Epidermal melanocyte (primary cell): ENCODE data around the gene THBS3.
"Not testable (repeated sequence)": the region's sequence is repeated elsewhere in the genome, so short reads cannot be mapped to it uniquely, and the experiment has no call there.

ENCODE experiments used
- DNase-seq: peaks from one replicate; pipeline ENCODE4 v3.0.0; 2011; ENCODE audit warnings: low spot score; ENCODE audit not compliant: insufficient read length

The THBS3 gene

GRCh38 chr1:155174324-155175280 lies 33.1 kb downstream of the THBS3 start:
- no peak for DNase-seq

- DNase-seq, result peak; percentile 79
Observed at GRCh38 chr1:155173478-155174323, 34.0 kb downstream of the THBS3 start, which contains the start of gene TRIM46. Gene TRIM46 (plus strand): TSS chr1:155173849. CDS start chr1:155173967, 118 bp downstream.

- DNase-seq, result peak; percentile 99
Observed at GRCh38 chr1:155172732-155173477, 34.8 kb downstream of the THBS3 start, which contains the start of gene KRTCAP2. Gene KRTCAP2 (minus strand): TSS chr1:155173304. CDS start chr1:155173224, 80 bp downstream.

GRCh38 chr1:155171836-155172731 lies 35.6 kb downstream of the THBS3 start:
- no peak for DNase-seq

GRCh38 chr1:155170806-155171205 lies 36.9 kb downstream of the THBS3 start:
- no peak for DNase-seq

- no peak for DNase-seq
Observed at GRCh38 chr1:155170101-155170785, 37.5 kb downstream of the THBS3 start.

- DNase-seq, result no peak
Observed at GRCh38 chr1:155169541-155169940, 38.2 kb downstream of the THBS3 start.

GRCh38 chr1:155168456-155169210 lies 39.1 kb downstream of the THBS3 start:
- no peak for DNase-seq

GRCh38 chr1:155168105-155168445 lies 39.6 kb downstream of the THBS3 start:
- not testable (repeated sequence) for DNase-seq

GRCh38 chr1:155167166-155168104 lies 40.3 kb downstream of the THBS3 start:
- DNase-seq, result peak; percentile 70

- peak; percentile 11 for DNase-seq
Observed at GRCh38 chr1:155166471-155167165, 41.1 kb downstream of the THBS3 start.

- no peak for DNase-seq
Observed at GRCh38 chr1:155166051-155166470, 41.6 kb downstream of the THBS3 start.

- not testable (repeated sequence) for DNase-seq
Observed at GRCh38 chr1:155164625-155165024, 43.1 kb downstream of the THBS3 start.

GRCh38 chr1:155163785-155164184 lies 43.9 kb downstream of the THBS3 start:
- not testable (repeated sequence) for DNase-seq

- not testable (repeated sequence) for DNase-seq
Observed at GRCh38 chr1:155162631-155163030, 45.1 kb downstream of the THBS3 start.

- no peak for DNase-seq
Observed at GRCh38 chr1:155160128-155160527, 47.6 kb downstream of the THBS3 start.

- no peak for DNase-seq
Observed at GRCh38 chr1:155158991-155159390, 48.7 kb downstream of the THBS3 start.
